Heart left ventricle (tissue), 16 donors: Measurements from ENCODE around the gene POLD2. TPM values are rescaled to one million over a fixed set of nuclear protein-coding genes. Genes with fewer than 3 reads are reported as not detected.

ENCODE experiments used
- ATAC-seq, 4 donors: fragments of 200-7000 bp; cut with Tn5 transposase; one replicate each; pipeline ENCODE4 v1.9.1; 2020 to 2022; ENCODE audit warnings: moderate library complexity in 4 of 4, mild to moderate bottlenecking in 3 of 4, moderate number of reproducible peaks in 1 of 4
- DNase-seq, 5 donors: peaks; one replicate each; pipeline ENCODE4 v3.0.0-alpha.2; 2020
- H3K27ac ChIP-seq, 12 donors: fragments of 200-600 bp; sonication (generic) in 4 of 12; one replicate each; pipeline versions ENCODE4 v1.5.0 to v1.8.0; 2016 to 2022; ENCODE audit warnings: mild to moderate bottlenecking in 2 of 12
- H3K27me3 ChIP-seq, 9 donors: fragments of 200-600 bp; sonication (generic) in 2 of 9; one replicate each; pipeline versions ENCODE4 v1.5.1 to v1.8.0; 2016 to 2022; ENCODE audit warnings: mild to moderate bottlenecking in 3 of 9
- H3K36me3 ChIP-seq, 9 donors: fragments of 200-600 bp; sonication (generic) in 2 of 9; one replicate each; pipeline versions ENCODE4 v1.5.0 to v1.8.0; 2018 to 2022; ENCODE audit warnings: mild to moderate bottlenecking in 2 of 9
- H3K4me1 ChIP-seq, 12 donors: fragments of 200-600 bp; sonication (generic) in 4 of 12; one replicate each; pipeline versions ENCODE4 v1.5.0 to v1.8.0; 2016 to 2022; ENCODE audit warnings: mild to moderate bottlenecking in 3 of 12
- H3K4me3 ChIP-seq, 12 donors: fragments of 200-600 bp; sonication (generic) in 4 of 12; one replicate each; pipeline versions ENCODE4 v1.5.0 to v1.8.0; 2017 to 2022; ENCODE audit warnings: mild to moderate bottlenecking in 9 of 12, moderate library complexity in 4 of 12
- H3K9me3 ChIP-seq, 12 donors: fragments of 200-600 bp; sonication (generic) in 4 of 12; one replicate each; pipeline versions ENCODE4 v1.5.0 to v1.8.0; 2016 to 2022; ENCODE audit warnings: mild to moderate bottlenecking in 1 of 12
- CTCF ChIP-seq, 12 donors: fragments of 200-600 bp; sonication (generic) in 4 of 12; IDR thresholded peaks; one replicate each; pipeline versions ENCODE4 v1.5.0 to v1.8.0; 2018 to 2022; ENCODE audit warnings: antibody characterized with exemption in 12 of 12, mild to moderate bottlenecking in 5 of 12
- POLR2A ChIP-seq, 2 donors: fragments of 450-650 bp; IDR thresholded peaks; one replicate each; pipeline ENCODE4 v1.6.1; 2017; ENCODE audit warnings: antibody characterized with exemption in 2 of 2, mild to moderate bottlenecking in 2 of 2, moderate library complexity in 2 of 2
- WGBS, 4 donors: extraction: QIAGEN DNeasy Blood & Tissue Kit in 2 of 4; methylation state at CpG; one replicate each; pipeline versions ENCODE4 v1.1.5 to v1.1.7; 2013 to 2018; 5-methylcytosine and 5-hydroxymethylcytosine counted together
- intact Hi-C, 10 donors: fragments of 100-400 bp; cut with DNase I; formaldehyde crosslinking; loops; one replicate each; pipeline versions ENCODE4 v1.11.1 to v1.14.2; 2022
- polyA plus RNA-seq, 2 donors: library from polyadenylated mRNA; stranded (reverse); fragments of 200-250 nt; gene quantifications; one replicate each; pipeline ENCODE4 v1.2.3, GENCODE V29; 2013
- total RNA-seq, 9 donors: library from RNA; depleted of rRNA in 2 of 9; stranded (reverse); fragments of >200 nt in 2 of 9; fragmentation: NEBNext Ultra II Directional in 3 of 9; extraction: Animal tissue kit (Norgen Biotek cat#: 25700) in 3 of 9; gene quantifications; one replicate each; pipeline versions ENCODE4 v1.1.0 to v1.2.4, GENCODE V29; 2016 to 2023
- donor health status: ischemic (EF 13 %, LVEDD 7.1; RV severe dilation, severe dysfunction).
- donor health status: healthy with polysubstance abuse.
- donor health status: DM: no; HTN: yes; CAD: no.
- donor health status: DM: no; HTN: no; CAD: no.
- donor health status: ischemic (EF 25% LVEDD 6.9; RV normal size, moderate dysfunction).
- donor health status: ischemic (EF 25% LVEDD 5.7; RV mildly dilated, moderate dysfunction).
- donor health status: healthy.
- donor health status: DM: yes; HTN: yes; CAD: no.
- donor health status: ischemic (EF 35%, LVEDD 5.7; RV mildly dilated, moderate dysfunction).
- donor health status: nonischemic (EF 11% LVEDD 7.7; RV severe dilation, severe dysfunction).
- donor health status: DM: yes; HTN: yes; CAD: no.
- donor health status: PGD.
- donor health status: ischemic (EF 29% LVEDD 5.4; RV normal size, mild dysfunction).
- donor health status: nonischemic (EF 23%, LVEDD 6.1; RV moderate dilation, normal function).

Gene POLD2
- total and polyA plus RNA-seq, 11 donors, result 67.0 to 176 (median 89.2) TPM

- intact Hi-C loops, result loop anchor here in 1 of 10 donors (5.0 kb wide), 1 partner anchor 42 kb away; no protein-coding TSS in a partner anchor
- H3K4me3 ChIP-seq, result no peak overlapping the region
- DNase-seq, result no peak
- H3K36me3 ChIP-seq, result no peaks in the 10 kb centered on the region
- no peak for TF ChIP-seq POLR2A (IDR thresholded peaks at IDR 0.05)
- no peak for TF ChIP-seq CTCF (IDR thresholded peaks at IDR 0.05)
- no peak overlapping the region for H3K27ac ChIP-seq
- no peaks in the 10 kb centered on the region for H3K9me3 ChIP-seq
- H3K4me1 ChIP-seq, result peaks cover 0 to 13% (median 9%) of the 10 kb centered on the region in 12 donors
- peaks cover 0 to 10% (median 0%) of the 10 kb centered on the region in 9 donors for H3K27me3 ChIP-seq
- ATAC-seq, result no peak
- WGBS, 4 donors, result 70 to 85% (median 76%) methylated on average over 5 of the region's 5 CpGs
Measured at GRCh38 chr7:44150466-44150832, 27.1 kb upstream of the POLD2 start.

GRCh38 chr7:44149571-44150465, 26.5 kb upstream of the POLD2 start:
- H3K36me3 ChIP-seq, result no peaks in the 10 kb centered on the region
- TF ChIP-seq CTCF (IDR thresholded peaks at IDR 0.05) (no peak), POLR2A (IDR thresholded peaks at IDR 0.05) (no peak)
- no peak overlapping the region for H3K27ac ChIP-seq
- H3K9me3 ChIP-seq, result no peaks in the 10 kb centered on the region
- no peak for ATAC-seq
- no peak for DNase-seq
- WGBS, 4 donors, result 80 to 89% (median 85%) methylated on average over 15 to 18 of the region's 18 CpGs
- H3K4me3 ChIP-seq, result no peak overlapping the region
- intact Hi-C loops, result loop anchor here in 2 of 10 donors (5.0 kb wide), 1 partner anchor 42 kb away; no protein-coding TSS in a partner anchor
- H3K4me1 ChIP-seq, result peaks cover 0 to 16% (median 12%) of the 10 kb centered on the region in 12 donors
- peaks cover 0 to 16% (median 0%) of the 10 kb centered on the region in 9 donors for H3K27me3 ChIP-seq

- peaks cover 0 to 18% (median 0%) of the 10 kb centered on the region in 9 donors for H3K27me3 ChIP-seq
- no peaks in the 10 kb centered on the region for H3K36me3 ChIP-seq
- intact Hi-C loops, result loop anchor here in 1 of 10 donors (5.0 kb wide), 1 partner anchor 43 kb away; no protein-coding TSS in a partner anchor
- 70 to 89% (median 87%) methylated on average over 9 of the region's 9 CpGs for WGBS, 4 donors
- ATAC-seq (no peak), DNase-seq (no peak)
- H3K4me3 ChIP-seq, result no peak overlapping the region
- no peak for TF ChIP-seq CTCF (IDR thresholded peaks at IDR 0.05)
- no peak for TF ChIP-seq POLR2A (IDR thresholded peaks at IDR 0.05)
- H3K4me1 ChIP-seq, result peaks cover 0 to 16% (median 12%) of the 10 kb centered on the region in 12 donors
- no peak overlapping the region for H3K27ac ChIP-seq
- no peaks in the 10 kb centered on the region for H3K9me3 ChIP-seq
Measured at GRCh38 chr7:44148961-44149536, 25.7 kb upstream of the POLD2 start.

GRCh38 chr7:44148166-44148565, 24.8 kb upstream of the POLD2 start:
- TF ChIP-seq CTCF (IDR thresholded peaks at IDR 0.05), result no peak
- no peak for TF ChIP-seq POLR2A (IDR thresholded peaks at IDR 0.05)
- Histone ChIP-seq H3K9me3 (no peaks in the 10 kb centered on the region), H3K4me1 (peaks cover 0 to 16% (median 12%) of the 10 kb centered on the region in 12 donors), H3K27me3 (peaks cover 0 to 18% (median 0%) of the 10 kb centered on the region in 9 donors), H3K27ac (no peak overlapping the region), H3K36me3 (no peaks in the 10 kb centered on the region), H3K4me3 (no peak overlapping the region)
- intact Hi-C loops, result loop anchor here in 1 of 10 donors (5.0 kb wide), 1 partner anchor 44 kb away; no protein-coding TSS in a partner anchor
- WGBS, 4 donors, result 51 to 83% (median 76%) methylated on average over 2 of the region's 2 CpGs
- no peak for DNase-seq
- ATAC-seq, result no peak
